Posterior cingulate gyrus (tissue), 11 donors: ENCODE measurements around the gene PPIE.
"Not testable (repeated sequence)": the region's sequence is repeated elsewhere in the genome, so short reads cannot be mapped to it uniquely, and the experiment has no call there.

Source experiments
- DNase-seq, 10 donors: peaks; one replicate each; pipeline versions ENCODE4 v3.0.0 to v3.0.0-alpha.2; 2020 to 2021; ENCODE audit warnings: mixed read lengths in 3 of 10
- intact Hi-C: fragments of 100-400 bp; cut with DNase I; formaldehyde crosslinking; loops from one replicate; pipeline ENCODE4 v1.15.1; 2023

Gene PPIE

DNA sequence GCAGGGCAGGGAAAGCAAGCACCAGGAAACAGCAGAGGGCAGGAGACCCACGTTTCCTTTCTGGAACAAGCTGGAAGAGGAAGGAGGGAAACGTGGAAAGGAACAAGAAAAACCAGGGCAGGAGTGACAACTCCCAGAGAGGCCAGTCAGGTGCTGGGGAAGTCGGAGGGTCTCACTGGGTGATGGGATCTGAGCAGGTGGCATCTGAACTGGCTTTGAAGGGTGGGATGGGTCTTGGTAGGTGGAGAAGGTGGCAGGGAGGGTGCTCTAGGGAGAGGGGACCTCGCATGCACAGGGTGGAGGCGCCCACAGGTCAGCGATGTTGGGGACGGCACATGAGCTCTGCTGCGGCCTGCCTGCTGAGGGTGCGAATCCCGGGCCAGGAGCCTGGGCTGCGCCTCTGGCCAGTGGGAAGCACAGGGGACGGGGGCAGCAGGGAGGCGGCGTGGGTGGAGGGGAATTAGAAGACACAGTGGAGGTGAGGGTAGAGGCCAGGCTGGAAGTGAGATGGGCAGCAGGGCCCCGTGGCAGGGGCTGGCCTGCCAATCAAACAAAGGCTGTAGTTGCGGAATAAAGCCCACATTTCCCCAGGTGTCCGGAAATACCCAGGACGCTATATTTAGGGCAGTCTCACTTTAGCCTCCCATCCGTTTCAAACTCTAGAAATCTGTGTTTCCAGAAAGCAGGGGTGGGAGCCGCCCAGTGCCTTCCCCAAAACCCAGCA, 37.2 kb downstream of the PPIE start:
- intact Hi-C loops, result not testable (repeated sequence)
- DNase-seq, result peak in 2 of 10 donors; percentile 61 to 70

DNA sequence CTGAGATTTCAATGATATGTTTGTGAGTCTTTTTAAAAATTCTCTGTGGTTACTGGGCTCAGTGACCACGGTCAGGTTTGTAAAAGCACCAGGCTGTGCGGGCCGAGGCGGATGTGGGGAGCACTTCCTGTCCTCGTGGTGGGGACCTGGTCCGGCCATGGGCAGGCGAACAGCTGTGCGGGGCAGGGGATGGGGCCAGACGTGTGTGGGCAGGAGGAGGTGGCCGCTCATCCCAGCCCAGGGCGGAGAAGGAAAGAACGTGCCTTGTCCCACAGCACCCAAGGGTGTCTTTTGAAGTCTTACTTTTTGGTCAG, 37.7 kb downstream of the PPIE start:
- peak in 4 of 10 donors; percentile 26 to 85 (median 76) for DNase-seq
- intact Hi-C loops, result no loop called here

DNA sequence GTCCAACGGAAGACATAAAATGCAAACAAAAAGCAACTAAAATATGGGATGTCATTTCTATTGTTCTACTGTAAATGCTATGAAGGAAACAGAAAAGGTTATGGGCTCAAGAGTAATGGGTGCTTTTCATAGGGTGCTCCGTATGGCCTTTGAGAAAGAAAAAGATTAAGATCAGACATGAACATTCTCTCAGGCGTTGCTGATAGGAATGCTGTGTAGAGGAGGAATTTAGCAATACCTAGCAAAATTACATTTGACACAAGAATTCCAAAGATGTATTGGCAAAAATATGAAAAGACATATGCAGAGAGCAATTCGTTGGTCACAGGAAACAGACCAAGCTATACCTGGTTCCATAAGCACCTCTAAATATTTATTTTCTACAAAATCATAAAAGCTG, 38.2 kb downstream of the PPIE start:
- no peak for DNase-seq
- intact Hi-C loops, result no loop called here

DNA sequence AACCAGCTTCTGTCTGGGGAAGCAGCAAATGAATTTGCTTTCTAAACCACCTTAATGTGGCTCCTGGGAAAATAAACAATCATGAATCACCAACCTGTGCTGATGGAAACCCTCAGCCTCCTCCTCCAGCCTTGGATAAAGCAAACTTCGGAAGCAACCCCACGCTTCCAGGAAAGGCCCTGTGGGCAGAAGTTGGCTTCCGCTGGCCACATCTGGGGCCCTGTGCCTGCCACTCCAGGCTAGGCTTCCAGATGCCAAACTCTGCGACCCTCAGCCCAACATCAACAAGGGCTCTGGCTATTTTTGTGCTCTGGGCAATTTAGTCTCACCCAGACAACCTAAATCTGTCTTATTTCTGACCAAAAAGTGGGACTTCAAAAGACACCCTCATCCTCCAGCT, 38.6 kb downstream of the PPIE start:
- DNase-seq, result peak in 2 of 10 donors; percentile 10 to 30
- intact Hi-C loops, result no loop called here

DNA sequence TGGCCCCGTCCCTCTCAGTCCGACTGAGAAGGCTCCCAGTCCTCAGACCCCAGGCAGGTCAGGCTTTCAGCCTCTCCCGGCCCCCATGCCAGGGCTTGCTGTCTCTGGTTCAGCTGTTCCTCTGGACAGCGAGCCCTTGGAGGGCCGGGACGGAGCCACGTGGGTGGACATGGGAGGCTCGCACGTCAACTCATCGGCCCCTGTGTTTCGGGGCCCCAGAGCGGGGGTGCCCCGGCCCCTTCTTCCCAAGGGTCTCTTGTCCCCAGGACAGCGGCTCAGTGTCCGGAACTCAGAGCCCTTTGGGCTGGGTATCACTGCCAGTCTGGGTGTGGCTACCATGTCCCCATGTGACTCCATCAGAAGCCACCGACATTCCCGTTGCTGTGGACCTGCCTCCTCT, 39.2 kb downstream of the PPIE start:
- peak in 3 of 10 donors; percentile 50 to 63 (median 57) for DNase-seq
- intact Hi-C loops, result not testable (repeated sequence)

DNA sequence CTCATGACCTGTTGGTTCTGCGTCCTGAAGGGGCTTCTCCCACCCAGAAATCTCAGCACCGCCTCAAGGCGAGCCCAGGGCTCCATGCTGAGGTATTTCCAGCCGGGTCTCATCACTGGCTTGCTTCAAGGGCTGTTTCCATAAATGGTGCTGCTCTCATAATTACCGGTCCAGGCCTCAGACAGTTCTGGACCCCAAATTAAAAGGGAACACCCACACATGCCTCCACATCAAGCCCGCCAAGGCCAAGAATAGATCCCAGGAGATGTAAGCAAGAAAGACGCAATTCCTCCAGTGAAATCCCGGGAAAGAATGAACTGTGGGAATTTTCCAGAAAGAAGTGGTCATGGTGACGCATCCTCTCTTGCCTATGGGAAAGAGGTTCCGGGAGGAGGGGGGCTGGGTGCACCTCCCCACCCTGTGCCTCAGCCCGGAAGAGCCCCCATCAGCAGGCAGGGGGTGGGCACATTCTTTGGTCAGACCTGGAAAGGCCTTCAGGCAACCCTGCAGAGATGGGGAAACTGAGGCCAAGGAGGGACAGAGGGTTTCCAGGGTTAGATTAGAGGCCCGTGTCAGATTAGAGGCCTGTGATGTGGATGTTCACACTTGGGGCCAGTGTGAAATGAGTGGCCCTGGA, 39.9 kb downstream of the PPIE start:
- intact Hi-C loops, result not testable (repeated sequence)

DNA sequence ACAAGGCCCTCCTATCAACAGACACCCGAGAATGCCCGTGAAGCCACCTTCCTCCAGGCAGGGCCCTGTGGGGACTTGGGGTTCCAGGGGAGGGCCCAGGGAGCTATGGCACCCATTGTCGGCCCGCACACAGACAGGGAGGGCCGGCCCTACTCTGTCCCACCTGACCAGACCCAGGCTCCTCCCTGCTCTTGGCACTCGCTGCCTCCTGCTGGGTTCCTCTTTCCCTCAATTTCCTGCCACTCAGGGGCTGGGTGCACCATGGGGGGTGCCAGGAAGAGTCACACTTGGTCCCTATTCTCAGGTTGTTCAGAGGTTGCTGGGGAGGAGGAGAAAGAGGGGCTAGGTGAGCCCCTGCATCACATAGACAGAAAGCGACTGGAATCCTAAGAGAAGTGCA, 40.5 kb downstream of the PPIE start:
- intact Hi-C loops, result no loop called here
- peak in 2 of 10 donors; percentile 51 to 55 for DNase-seq

More for the DNA sequence above, 39.9 kb downstream of the PPIE start:
- peak in 3 of 10 donors; percentile 9 to 43 (median 24) for DNase-seq

DNA sequence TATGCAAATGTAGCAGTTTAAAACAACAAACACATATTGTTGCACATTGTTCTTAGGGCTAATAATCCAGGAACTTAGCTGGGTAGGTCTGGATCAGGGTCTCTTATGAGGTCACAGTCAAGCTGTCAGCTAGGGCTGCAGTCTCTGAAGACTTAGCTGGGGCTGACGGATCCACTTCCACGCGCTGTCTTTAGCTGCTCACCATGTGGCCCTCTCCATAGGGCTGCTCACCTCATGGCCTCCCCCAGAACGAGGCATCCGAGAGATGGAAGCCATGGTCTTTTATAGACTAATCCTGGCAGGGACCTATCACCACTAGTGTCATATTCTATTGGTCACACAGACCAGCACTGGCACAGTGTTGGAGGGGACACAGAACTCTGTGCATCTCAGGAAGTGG, 41.1 kb downstream of the PPIE start:
- peak in 2 of 10 donors; percentile 29 to 43 for DNase-seq
- intact Hi-C loops, result no loop called here

DNA sequence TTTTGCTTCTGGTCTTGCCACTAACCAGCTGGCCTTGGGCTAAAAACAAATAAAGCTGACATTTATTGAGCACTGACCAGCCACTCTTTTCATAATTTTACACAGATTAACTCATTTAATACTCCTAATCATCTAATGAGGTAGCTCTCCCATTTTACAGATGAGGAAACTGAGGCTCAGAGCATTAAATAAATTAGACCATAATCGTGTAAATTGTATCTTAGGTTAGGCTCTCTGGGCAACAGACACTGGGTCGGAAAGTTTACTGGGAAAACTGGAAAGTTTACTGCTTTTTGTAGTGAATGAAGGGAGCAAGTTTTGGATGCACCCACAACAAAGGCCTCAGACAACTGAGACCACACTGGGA, 42.6 kb downstream of the PPIE start:
- peak in 1 of 10 donors; percentile 16 for DNase-seq
- intact Hi-C loops, result no loop called here

DNA sequence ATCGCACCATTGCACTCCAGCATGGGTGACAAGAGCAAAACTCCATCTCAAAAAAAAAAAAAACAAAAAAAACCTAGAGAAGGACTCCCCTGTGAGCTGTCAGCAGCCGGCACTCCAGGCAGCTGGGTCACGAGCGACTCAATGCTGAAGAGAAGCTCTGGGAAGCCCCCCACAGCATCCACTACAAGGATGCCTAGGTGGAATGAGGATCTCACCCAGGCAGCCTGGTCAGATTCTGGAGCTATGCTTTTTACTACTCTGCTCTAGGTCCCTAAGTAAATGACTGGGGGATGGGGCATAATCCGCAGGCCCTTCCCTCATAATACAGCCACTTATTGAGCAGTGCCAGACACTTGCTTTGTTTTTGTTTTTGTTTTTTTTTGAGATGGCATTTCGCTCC, 43.4 kb downstream of the PPIE start:
- intact Hi-C loops, result no loop called here
- peak in 1 of 10 donors; percentile 55 for DNase-seq

DNA sequence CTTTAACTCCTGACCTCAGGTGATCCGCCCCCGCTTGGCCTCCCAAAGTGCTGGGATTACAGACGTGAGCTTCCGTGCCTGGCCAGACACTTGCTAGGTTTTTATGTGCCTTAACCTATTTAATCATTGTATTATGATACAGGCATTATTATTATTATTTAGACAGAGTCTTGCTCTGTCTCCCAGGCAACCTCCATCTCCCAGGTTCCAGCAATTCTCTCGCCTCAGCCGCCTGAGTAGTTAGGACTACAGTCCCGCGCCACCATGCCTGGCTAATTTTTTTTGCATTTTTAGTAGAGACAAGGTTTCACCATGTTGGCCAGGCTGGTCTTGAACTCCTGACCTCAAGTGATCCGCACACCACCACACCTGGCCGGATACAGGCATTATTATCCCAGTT, 44.0 kb downstream of the PPIE start:
- DNase-seq, result peak in 1 of 10 donors; percentile 55
- intact Hi-C loops, result not testable (repeated sequence)

DNA sequence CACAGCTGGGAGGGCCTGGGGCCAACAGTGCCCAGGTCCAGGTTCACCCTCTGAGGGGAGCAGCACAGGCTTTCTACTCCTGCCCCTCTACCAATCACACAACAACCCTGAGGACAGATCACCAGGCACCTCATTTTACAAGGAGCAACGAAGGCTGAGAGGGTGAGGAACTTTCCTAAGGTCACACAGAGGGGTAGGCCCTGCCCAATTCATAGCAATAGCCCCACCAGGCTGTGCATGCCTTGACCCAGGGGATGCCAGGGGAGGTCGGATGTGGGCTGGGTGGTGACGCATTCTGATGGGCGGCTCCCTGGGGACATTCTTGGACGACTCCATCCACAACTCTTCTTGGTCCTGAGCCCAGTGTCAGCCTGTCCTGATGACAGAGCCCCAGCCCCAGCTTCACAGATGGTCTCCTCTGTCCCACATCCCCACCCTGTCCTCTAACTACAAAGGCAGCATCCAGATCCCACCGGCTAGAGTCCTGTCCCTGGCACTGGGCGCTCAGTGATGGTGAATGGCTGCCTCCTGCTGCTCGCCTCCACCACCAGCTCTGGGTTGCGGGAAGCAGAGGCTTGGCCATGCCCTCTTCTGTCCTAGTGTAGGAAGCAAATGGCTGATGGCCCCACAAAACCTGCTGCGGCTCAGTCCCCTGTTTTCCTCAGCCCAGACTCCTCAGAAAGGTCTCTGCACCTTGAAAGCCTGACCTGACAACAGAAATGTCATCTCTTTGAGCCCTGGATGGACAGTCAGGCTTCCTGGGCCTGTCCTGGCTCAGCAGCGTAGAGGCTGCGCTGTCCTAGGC, 47.8 kb downstream of the PPIE start:
- DNase-seq, result peak in 4 of 10 donors; percentile 39 to 85 (median 48)
- intact Hi-C loops, result not testable (repeated sequence)

DNA sequence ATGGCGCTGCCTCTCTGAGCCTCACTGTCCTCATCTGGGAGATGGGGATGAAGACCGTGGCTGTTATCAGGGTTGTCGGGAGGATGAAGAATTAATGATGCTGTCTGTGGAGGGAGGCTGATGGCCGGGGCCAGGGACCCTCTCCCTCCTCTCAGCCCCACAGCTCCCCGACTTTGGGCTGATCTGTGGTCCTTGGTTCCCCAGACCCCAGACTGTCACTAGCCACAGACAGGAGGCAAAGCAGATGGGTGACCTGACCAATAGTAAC, 48.4 kb downstream of the PPIE start:
- DNase-seq, intact Hi-C loops: not testable (repeated sequence)

DNA sequence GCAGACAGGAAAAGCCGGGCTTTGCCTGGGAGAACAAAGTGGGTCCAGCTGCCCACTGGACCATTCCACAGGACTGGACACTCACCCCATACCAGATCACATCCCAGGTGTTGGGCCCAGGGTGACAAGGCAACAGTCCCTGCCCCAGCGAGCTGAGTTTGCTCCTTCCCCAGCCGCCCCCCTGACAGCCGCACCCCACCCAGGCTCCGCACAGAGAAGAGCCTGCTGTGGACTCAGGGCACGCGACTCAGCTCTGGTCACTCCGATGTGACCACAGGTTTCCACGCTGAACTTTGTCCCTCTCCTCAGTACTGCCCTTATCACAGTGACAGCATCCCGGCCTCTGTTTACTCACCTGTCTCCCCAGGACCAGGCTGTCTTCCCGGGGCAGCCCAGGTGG, 48.8 kb downstream of the PPIE start:
- intact Hi-C loops, result no loop called here
- DNase-seq, result peak in 2 of 10 donors; percentile 56 to 84

DNA sequence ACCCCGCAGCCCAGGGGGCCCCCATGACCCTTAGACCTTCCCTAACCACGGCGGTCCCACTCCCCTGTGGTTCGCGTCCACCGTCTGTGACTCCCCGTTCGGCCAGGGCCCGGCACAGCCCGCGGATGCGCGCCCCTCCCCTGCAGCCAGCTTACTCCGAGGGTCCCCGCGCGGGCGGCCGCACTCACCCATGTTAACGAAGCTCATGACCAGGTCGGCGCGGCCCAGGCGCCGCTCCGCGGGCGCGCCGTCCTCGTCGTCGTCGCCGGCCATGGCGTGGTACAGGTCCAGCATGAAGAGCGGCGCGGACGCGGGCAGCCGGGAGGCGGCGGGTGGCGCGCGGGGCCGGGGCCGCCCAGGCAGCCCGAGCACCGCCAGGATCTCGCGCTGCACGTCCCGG, 49.3 kb downstream of the PPIE start:
- intact Hi-C loops, result not testable (repeated sequence)
- DNase-seq, result peak in 2 of 10 donors; percentile 35 to 85

DNA sequence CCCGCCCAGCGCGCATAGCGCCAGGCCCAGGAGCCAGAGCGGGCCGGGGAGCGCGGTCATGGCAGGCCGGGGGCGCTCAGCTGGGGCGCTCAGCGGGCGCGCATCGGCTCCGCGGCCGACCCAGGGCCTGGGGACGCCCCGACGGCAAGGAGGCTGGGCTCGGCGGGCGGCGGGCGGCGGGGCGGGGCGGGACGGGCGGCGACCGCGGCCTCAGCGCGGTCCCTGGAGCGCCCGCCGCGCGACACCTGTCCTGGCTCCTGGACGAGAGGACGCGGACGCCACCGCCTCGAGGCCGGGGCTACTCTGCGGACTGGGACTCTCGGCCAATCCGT, 49.7 kb downstream of the PPIE start:
- intact Hi-C loops, result no loop called here
- DNase-seq, result no peak

DNA sequence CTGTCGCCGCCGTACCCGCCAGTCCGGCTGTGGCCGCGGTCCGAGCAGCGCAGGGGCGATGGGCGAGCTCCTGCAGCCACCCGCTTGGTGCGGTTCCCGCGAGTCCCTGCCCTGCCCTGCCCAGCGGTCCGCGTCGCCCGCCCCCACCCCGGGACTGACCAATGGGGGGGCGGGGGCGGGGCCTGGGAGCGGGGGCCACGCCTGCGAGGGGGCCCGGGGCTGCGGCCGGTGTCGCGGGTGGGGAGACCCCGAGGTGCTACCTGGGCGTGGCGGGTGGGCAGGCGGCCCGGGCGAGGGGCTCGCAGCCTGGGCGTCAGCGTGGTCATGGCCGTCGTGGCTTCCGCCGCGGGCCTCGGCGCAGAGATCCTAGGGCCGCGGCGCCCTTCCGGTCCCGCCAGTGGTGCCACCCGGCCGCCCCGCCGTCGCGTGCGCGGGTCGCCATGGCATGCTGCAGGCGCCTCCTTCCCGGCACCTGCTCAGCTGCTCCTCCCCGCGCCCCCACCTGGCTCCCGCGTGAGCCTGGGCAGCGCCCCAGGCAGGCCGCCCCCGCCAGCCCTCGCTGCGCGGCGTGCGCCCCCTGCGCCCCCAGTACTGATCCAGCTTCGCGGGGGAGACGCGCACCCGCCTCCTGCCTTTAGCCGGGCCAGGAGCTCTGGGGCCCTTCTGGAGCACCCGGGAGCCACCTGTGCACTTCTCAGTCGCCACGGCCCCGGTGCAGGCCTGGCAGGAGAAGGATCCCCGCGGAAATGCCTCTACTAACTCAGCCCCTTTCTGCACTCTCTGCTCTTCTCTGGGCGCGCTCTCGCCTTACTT, 50.3 kb downstream of the PPIE start, which contains the start of gene BMP8B:
BMP8B (minus strand) TSS at position 108 of the 813 bp plus-strand sequence. CDS start 380 bp downstream, outside the sequence.
- intact Hi-C loops, result no loop called here
- peak in 7 of 10 donors; percentile 38 to 93 (median 77) for DNase-seq

DNA sequence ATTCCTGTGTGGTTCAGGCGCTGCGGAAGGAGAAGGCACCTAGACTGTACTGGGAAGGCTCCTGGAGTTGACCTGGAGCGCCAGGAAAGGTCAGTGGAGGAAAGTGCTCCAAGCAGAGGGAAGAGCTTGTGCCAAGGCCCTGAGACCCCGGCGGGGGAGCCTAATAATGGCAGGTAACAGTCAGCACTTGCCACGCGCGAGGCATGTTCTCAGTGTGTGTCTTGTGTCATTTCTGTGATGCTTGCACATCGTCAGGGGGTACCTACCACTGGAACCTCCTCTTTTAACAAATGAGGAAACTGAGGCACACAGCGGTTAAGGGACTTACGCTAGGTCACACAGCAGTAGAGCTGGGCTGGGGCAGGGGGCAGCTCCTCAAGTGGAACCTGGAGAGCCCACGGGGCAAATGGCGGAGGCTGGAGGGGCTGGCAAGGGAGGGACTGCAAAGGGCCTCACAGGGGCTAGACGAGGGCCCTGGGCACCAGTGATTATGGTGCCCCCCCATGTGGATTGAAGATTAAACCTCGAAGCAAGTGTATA, 51.0 kb downstream of the PPIE start:
- intact Hi-C loops, result no loop called here
- peak in 1 of 10 donors; percentile 35 for DNase-seq

DNA sequence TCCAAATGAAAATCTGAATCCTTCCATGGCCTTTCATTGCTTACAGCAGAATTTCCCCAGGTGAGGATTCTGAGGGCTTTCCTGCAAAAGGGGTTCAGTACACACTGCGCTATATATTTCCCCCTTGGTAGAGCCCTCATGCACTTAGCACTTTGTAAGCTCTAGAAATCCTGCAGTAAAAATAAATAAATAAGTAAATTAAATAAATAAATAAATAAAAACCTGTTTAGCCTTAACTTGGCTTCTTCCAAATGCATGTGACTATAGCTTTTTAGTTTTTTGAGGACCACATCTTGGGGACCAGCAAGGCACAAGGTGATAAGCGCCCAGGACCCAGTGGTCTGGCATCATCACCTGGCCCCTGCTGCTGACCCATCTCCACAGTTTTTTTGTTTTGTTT, 53.2 kb downstream of the PPIE start:
- DNase-seq, result no peak
- intact Hi-C loops, result no loop called here

DNA sequence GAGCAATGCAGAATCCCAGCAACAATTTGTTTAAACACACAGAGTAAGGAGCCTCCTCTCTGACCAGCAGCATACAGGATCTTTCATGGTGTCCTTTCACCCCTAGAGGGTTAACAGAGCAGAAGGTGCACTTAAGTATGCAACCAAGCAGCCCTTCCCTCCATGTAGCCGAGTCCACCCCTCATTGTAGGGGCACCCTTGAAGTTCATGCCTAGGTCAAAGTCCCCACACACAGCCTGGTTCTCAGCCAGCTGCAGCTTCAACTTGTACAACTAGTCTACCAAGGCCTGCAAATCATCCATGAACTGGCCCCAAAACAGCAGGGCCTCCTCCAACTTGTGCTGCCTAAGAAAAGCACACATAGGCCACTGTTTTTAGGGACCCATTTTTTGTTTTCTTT, 57.0 kb downstream of the PPIE start:
- no peak for DNase-seq

More for the DNA sequence above, 57.0 kb downstream of the PPIE start:
- intact Hi-C loops, result no loop called here
